Spinal cord (tissue), 10 donors: ENCODE measurements around the gene MAN1A2. TPM values are rescaled to one million over a fixed set of nuclear protein-coding genes. Genes with fewer than 3 reads are reported as not detected.

ENCODE experiments used
- DNase-seq, 6 donors: peaks; one replicate each; pipeline versions ENCODE4 v3.0.0 to v3.0.0-alpha.2; 2013 to 2015; ENCODE audit warnings: low spot score in 6 of 6, low read depth in 4 of 6
- H3K27ac ChIP-seq: one replicate; pipeline ENCODE4 v1.5.1; 2013; ENCODE audit warnings: low read depth, low read length, control low read depth
- H3K27me3 ChIP-seq: one replicate; pipeline ENCODE4 v1.6.1; 2013; ENCODE audit warnings: low read length; ENCODE audit not compliant: control insufficient read depth, insufficient read depth
- H3K36me3 ChIP-seq: one replicate; pipeline ENCODE4 v1.6.1; 2013; ENCODE audit warnings: low read length; ENCODE audit not compliant: control insufficient read depth, insufficient read depth
- H3K4me1 ChIP-seq: one replicate; pipeline ENCODE4 v1.6.1; 2013; ENCODE audit warnings: low read length; ENCODE audit not compliant: control insufficient read depth, insufficient read depth
- H3K4me3 ChIP-seq: one replicate; pipeline ENCODE4 v1.5.1; 2013; ENCODE audit warnings: low read depth, low read length, control low read depth
- H3K9me3 ChIP-seq: one replicate; pipeline ENCODE4 v1.6.1; 2013; ENCODE audit warnings: low read length; ENCODE audit not compliant: control insufficient read depth, insufficient read depth
- WGBS: methylation state at CpG from one replicate; pipeline ENCODE4 v1.1.5; 2013; ENCODE audit warnings: missing lambda C conversion rate; ENCODE audit not compliant: insufficient coverage; 5-methylcytosine and 5-hydroxymethylcytosine counted together
- polyA plus RNA-seq, 2 donors: library from polyadenylated mRNA; unstranded; fragments of 120-200 nt; gene quantifications; one replicate each; pipeline ENCODE4 v1.2.1, GENCODE V29; 2013; ENCODE audit not compliant: insufficient read length in 2 of 2
- total RNA-seq, 2 donors: library from RNA; depleted of rRNA in 1 of 2; stranded (reverse); fragments of 120-200 nt in 1 of 2; fragments of >200 nt in 1 of 2; gene quantifications; one replicate each; pipeline versions ENCODE4 v1.2.3 to v1.2.4, GENCODE V29; 2013 to 2014
- donor health status: healthy.

MAN1A2 gene
- total and polyA plus RNA-seq, 4 donors: 27.5 to 105 (median 52.0) TPM

GRCh38 chr1:117573386-117574023 is 206.3 kb downstream of the MAN1A2 start:
- WGBS: 73% methylated on average over 10 of the region's 10 CpGs
- no peaks in the 10 kb centered on the region for H3K27me3 ChIP-seq
- peaks cover 6% of the 10 kb centered on the region for H3K4me1 ChIP-seq
- H3K4me3 ChIP-seq: no peak overlapping the region
- H3K27ac ChIP-seq: no peak overlapping the region
- no peaks in the 10 kb centered on the region for H3K9me3 ChIP-seq
- DNase-seq: no peak
- H3K36me3 ChIP-seq: no peaks in the 10 kb centered on the region

- Histone ChIP-seq H3K27ac (no peak overlapping the region), H3K27me3 (no peaks in the 10 kb centered on the region), H3K4me1 (peaks cover 6% of the 10 kb centered on the region), H3K9me3 (no peaks in the 10 kb centered on the region), H3K4me3 (no peak overlapping the region), H3K36me3 (no peaks in the 10 kb centered on the region)
- no peak for DNase-seq
- WGBS: 69% methylated on average over 4 of the region's 5 CpGs
Measured at GRCh38 chr1:117574161-117574835, 207.0 kb downstream of the MAN1A2 start.

- 81% methylated on average over 7 of the region's 8 CpGs for WGBS
- no peak overlapping the region for H3K4me3 ChIP-seq
- no peaks in the 10 kb centered on the region for H3K36me3 ChIP-seq
- H3K27me3 ChIP-seq: no peaks in the 10 kb centered on the region
- H3K9me3 ChIP-seq: no peaks in the 10 kb centered on the region
- peaks cover 6% of the 10 kb centered on the region for H3K4me1 ChIP-seq
- no peak overlapping the region for H3K27ac ChIP-seq
- no peak for DNase-seq
Measured at GRCh38 chr1:117575586-117576225, 208.5 kb downstream of the MAN1A2 start.

DNA sequence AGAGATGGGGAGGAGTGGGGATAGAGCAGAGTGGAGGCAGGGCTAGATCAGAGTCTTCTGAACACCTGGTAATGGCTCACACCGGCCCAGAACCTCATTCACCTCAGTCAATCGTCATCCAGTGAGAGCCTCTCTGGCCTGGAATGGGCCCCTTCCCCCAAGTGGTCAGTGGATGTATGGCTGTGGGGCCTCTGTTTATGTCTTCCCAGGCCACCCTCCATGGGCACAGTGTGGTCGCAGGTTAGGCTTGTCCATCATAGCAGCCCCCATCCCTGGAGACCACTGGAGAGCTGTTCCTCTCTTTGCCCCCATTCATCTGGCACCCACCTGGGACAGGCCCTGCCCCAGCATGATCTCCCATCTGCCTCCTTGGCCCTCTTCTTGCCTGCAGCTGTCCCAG is 209.0 kb downstream of the MAN1A2 start:
- no peaks in the 10 kb centered on the region for H3K36me3 ChIP-seq
- no peak overlapping the region for H3K4me3 ChIP-seq
- no peak for DNase-seq
- H3K27ac ChIP-seq: no peak overlapping the region
- H3K27me3 ChIP-seq: no peaks in the 10 kb centered on the region
- peaks cover 6% of the 10 kb centered on the region for H3K4me1 ChIP-seq
- no peaks in the 10 kb centered on the region for H3K9me3 ChIP-seq
- WGBS: 100% methylated on average over 1 of the region's 3 CpGs

DNA sequence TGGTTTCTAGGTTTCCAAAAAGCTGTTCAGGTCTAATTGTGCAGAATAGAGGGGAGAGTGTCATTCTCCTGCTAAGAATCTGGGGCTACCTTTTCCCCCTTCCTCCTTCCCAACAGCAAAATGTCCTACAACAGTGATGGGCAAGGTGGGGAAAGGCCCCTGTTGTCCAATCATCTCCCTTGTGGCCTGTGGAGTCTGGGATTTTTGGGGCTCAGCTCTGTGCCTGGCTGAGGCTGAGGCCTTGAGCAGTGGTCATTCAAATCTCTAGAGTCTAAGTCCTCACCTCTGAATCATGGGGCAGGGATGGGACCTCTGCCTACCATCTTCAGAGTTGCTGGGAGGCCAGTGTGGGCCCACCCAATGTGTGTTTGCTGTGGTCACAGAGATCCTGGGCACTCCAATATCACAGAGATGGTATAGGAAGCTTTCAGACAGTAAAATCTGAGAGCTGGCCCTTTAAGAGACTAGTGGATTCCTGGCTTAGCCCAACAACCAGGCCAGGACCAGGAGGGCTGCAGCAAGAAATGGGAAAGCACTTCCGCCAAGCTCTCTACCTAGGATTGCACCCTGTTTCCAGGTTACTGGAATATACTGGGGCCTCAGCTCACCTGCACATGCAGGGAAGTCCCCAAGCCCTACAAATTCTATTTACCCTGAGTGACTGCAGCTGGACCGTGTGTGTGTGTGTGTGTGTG is 210.1 kb downstream of the MAN1A2 start:
- H3K27ac ChIP-seq: no peak overlapping the region
- H3K27me3 ChIP-seq: no peaks in the 10 kb centered on the region

DNA sequence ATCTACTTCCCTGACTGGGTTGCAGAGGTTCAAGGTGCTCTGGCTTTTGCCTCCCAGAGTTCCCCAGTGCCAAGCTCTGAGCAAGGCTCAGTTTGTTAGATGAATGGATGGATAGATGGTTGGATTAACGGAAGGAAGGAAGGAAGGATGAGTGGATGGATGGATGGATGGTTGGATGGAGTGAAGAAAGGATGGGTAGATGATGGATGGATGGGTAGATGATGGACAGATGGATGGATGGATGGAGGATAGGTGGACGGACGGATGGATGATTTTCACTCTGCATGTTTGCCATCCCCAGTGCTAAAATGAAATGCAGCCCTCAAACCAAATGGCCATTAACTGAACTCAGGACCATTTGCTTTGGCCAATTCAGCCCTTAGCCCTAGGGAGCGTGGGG is 211.2 kb downstream of the MAN1A2 start:
- peaks cover 10% of the 10 kb centered on the region for H3K4me1 ChIP-seq
- no peak overlapping the region for H3K4me3 ChIP-seq
- no peaks in the 10 kb centered on the region for H3K9me3 ChIP-seq
- DNase-seq: no peak
- no peaks in the 10 kb centered on the region for H3K27me3 ChIP-seq
- H3K27ac ChIP-seq: no peak overlapping the region
- no peaks in the 10 kb centered on the region for H3K36me3 ChIP-seq
- WGBS: 100% methylated on average over 1 of the region's 4 CpGs

More for the DNA sequence above, 210.1 kb downstream of the MAN1A2 start:
- WGBS: 88% methylated on average over 1 of the region's 2 CpGs
- H3K4me1 ChIP-seq: peaks cover 6% of the 10 kb centered on the region
- H3K9me3 ChIP-seq: no peaks in the 10 kb centered on the region
- no peak for DNase-seq
- no peaks in the 10 kb centered on the region for H3K36me3 ChIP-seq
- no peak overlapping the region for H3K4me3 ChIP-seq

Other genes with a start within 250 kb of the MAN1A2 start
- 10 to 100 TPM in 1 of 2 donors, 1 to 10 TPM in 1; 6.8 to 12.9 TPM for gene TRIM45, start 245.7 kb upstream of the MAN1A2 start, total RNA-seq
- 10 to 100 TPM; 11.9 to 16.7 TPM for gene TRIM45, start 245.7 kb upstream of the MAN1A2 start, polyA plus RNA-seq
- under 1 TPM; 0.33 to 0.50 TPM for gene VTCN1, start 156.5 kb upstream of the MAN1A2 start, total RNA-seq
- under 1 TPM; 0.69 to 0.82 TPM for gene VTCN1, start 156.5 kb upstream of the MAN1A2 start, polyA plus RNA-seq
- gene TENT5C, start 238.6 kb downstream of the MAN1A2 start, total RNA-seq: 10 to 100 TPM; 15.3 to 42.1 TPM
- 1 to 10 TPM; 2.0 to 2.3 TPM for gene TENT5C, start 238.6 kb downstream of the MAN1A2 start, polyA plus RNA-seq